Loucy (cell line): ENCODE results near the gene PSMF1.

Source experiments
- EZH2phosphoT487 ChIP-seq: fragments of 200-600 bp; IDR thresholded peaks from 2 replicates; pipeline ENCODE4 v1.6.1; 2018; ENCODE audit warnings: antibody characterized with exemption, mild to moderate bottlenecking, moderate library complexity, borderline replicate concordance
- TF ChIP-seq, protein P1 (sequence below): fragments of 200-600 bp; sonication (generic); conservative IDR thresholded peaks from 2 replicates; pipeline ENCODE4 v1.5.1; 2014; ENCODE audit warnings: mild to moderate bottlenecking, antibody characterized with exemption, low read length

DNA sequence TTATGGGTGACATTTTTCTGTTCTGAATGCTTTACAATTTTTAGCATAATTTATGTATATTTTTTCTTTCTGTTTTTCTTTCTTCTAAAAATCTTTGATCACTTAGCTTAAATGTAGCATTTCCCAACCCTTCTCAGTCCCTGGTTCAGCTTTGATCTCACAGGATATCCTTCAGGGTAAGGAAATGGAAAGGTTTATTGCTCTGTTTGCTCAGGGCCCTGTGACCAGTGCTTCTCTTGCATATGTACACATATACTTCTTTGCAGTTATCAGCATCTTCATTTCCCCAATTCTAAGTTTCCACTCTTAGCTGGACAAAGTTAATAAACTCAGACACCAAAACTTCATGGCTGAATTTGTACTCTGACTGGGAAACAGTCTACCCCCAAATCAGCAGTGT is 35.8 kb downstream of the PSMF1 start:
- TF ChIP-seq, protein P1, sequence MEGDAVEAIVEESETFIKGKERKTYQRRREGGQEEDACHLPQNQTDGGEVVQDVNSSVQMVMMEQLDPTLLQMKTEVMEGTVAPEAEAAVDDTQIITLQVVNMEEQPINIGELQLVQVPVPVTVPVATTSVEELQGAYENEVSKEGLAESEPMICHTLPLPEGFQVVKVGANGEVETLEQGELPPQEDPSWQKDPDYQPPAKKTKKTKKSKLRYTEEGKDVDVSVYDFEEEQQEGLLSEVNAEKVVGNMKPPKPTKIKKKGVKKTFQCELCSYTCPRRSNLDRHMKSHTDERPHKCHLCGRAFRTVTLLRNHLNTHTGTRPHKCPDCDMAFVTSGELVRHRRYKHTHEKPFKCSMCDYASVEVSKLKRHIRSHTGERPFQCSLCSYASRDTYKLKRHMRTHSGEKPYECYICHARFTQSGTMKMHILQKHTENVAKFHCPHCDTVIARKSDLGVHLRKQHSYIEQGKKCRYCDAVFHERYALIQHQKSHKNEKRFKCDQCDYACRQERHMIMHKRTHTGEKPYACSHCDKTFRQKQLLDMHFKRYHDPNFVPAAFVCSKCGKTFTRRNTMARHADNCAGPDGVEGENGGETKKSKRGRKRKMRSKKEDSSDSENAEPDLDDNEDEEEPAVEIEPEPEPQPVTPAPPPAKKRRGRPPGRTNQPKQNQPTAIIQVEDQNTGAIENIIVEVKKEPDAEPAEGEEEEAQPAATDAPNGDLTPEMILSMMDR = no peak
- no peak for TF ChIP-seq EZH2phosphoT487
